Measurements from ENCODE around the gene PDLIM5.

GRCh38 chr4:94475794-94476193 lies 24.1 kb downstream of the PDLIM5 start:
- TF ChIP-seq, protein P1, sequence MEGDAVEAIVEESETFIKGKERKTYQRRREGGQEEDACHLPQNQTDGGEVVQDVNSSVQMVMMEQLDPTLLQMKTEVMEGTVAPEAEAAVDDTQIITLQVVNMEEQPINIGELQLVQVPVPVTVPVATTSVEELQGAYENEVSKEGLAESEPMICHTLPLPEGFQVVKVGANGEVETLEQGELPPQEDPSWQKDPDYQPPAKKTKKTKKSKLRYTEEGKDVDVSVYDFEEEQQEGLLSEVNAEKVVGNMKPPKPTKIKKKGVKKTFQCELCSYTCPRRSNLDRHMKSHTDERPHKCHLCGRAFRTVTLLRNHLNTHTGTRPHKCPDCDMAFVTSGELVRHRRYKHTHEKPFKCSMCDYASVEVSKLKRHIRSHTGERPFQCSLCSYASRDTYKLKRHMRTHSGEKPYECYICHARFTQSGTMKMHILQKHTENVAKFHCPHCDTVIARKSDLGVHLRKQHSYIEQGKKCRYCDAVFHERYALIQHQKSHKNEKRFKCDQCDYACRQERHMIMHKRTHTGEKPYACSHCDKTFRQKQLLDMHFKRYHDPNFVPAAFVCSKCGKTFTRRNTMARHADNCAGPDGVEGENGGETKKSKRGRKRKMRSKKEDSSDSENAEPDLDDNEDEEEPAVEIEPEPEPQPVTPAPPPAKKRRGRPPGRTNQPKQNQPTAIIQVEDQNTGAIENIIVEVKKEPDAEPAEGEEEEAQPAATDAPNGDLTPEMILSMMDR (IDR thresholded peaks at IDR 0.05), result no peak
- no peak for TF ChIP-seq POLR2A (IDR thresholded peaks at IDR 0.05)
